A673 (cell line): ENCODE measurements around the gene PLCB2. TPM values are rescaled to one million over a fixed set of nuclear protein-coding genes. Genes with fewer than 3 reads are reported as not detected.

Experiments used
- BruUV-seq: library from RNA; stranded (reverse); fragments of 400-500 nt; replicated peaks from 2 replicates; lab custom pipeline; 2021; lab: Mats Ljungman, UMichigan
- CTCF ChIA-PET: fragments of 300-600 bp; sonication (Branson Sonifier 250); formaldehyde crosslinking; loops from one replicate; lab custom pipeline; 2022; ENCODE audit warnings: antibody characterized with exemption; lab: Charles Lee
- POLR2A ChIA-PET: fragments of 300-600 bp; sonication (Branson Sonifier 250); formaldehyde crosslinking; loops from one replicate; lab custom pipeline; 2022; ENCODE audit warnings: antibody characterized with exemption; ENCODE audit not compliant: low non-redundant PET; lab: Charles Lee
- DNase-seq: peaks from one replicate; pipeline ENCODE4 v3.0.0-alpha.2; 2015; ENCODE audit warnings: low spot score
- H3K27ac ChIP-seq: fragments of 200-600 bp; sonication (generic); 2 replicates; pipeline ENCODE4 v1.5.1; 2016; ENCODE audit warnings: mixed run types, low read depth, mild to moderate bottlenecking, mixed read lengths, antibody characterized with exemption, low read length; ENCODE audit not compliant: poor library complexity, severe bottlenecking
- H3K27me3 ChIP-seq: fragments of 200-600 bp; sonication (generic); replicated peaks from 2 replicates; pipeline ENCODE4 v1.6.1; 2017; ENCODE audit warnings: mixed run types, low read depth, mild to moderate bottlenecking, mixed read lengths, antibody characterized with exemption, low read length; ENCODE audit not compliant: insufficient read depth, poor library complexity
- H3K36me3 ChIP-seq: fragments of 200-600 bp; sonication (generic); 2 replicates; pipeline ENCODE4 v1.6.1; 2016; ENCODE audit warnings: mixed run types, mild to moderate bottlenecking, mixed read lengths, antibody characterized with exemption, low read length; ENCODE audit not compliant: insufficient read depth, poor library complexity, severe bottlenecking
- H3K4me1 ChIP-seq: fragments of 200-600 bp; sonication (generic); 2 replicates; pipeline ENCODE4 v1.6.1; 2017; ENCODE audit warnings: mixed run types, mild to moderate bottlenecking, mixed read lengths, antibody characterized with exemption, low read length; ENCODE audit not compliant: insufficient read depth, poor library complexity, severe bottlenecking
- H3K4me3 ChIP-seq: fragments of 200-600 bp; sonication (generic); 2 replicates; pipeline ENCODE4 v1.5.1; 2016; ENCODE audit warnings: low read depth, mixed run types, mild to moderate bottlenecking, mixed read lengths, low read length; ENCODE audit not compliant: poor library complexity, severe bottlenecking
- H3K9me3 ChIP-seq: fragments of 200-600 bp; sonication (generic); 2 replicates; pipeline ENCODE4 v1.6.1; 2016; ENCODE audit warnings: mixed run types, low read depth, mild to moderate bottlenecking, mixed read lengths, antibody characterized with exemption, low read length; ENCODE audit not compliant: poor library complexity, severe bottlenecking
- EZH2 ChIP-seq: fragments of 200-600 bp; sonication (generic); IDR thresholded peaks from 2 replicates; pipeline ENCODE4 v1.6.1; 2017; ENCODE audit warnings: borderline replicate concordance, low read depth, mild to moderate bottlenecking, mixed read lengths, antibody characterized with exemption, low read length; ENCODE audit not compliant: poor library complexity, severe bottlenecking
- intact Hi-C: fragments of 100-400 bp; cut with micrococcal nuclease; formaldehyde crosslinking; loops from one replicate; pipeline ENCODE4 v1.10.0; 2022; ENCODE audit not compliant: unreplicated experiment
- total RNA-seq: library from RNA; stranded (reverse); gene quantifications from 2 replicates; pipeline ENCODE4 v1.2.3, GENCODE V29; 2021
- TF ChIP-seq, protein P1 (sequence below): fragments of 300-800, 200-600 bp; sonication (generic); conservative IDR thresholded peaks from 2 replicates; pipeline ENCODE4 v1.5.1; 2017; ENCODE audit warnings: low read depth, mild to moderate bottlenecking, antibody characterized with exemption, low read length, moderate library complexity, mixed read lengths

PLCB2 gene
- total RNA-seq, 1 experiment from 2014 or later: 5.6 TPM

GRCh38 chr15:40259021-40259420 lies 48.7 kb downstream of the PLCB2 start:
- intact Hi-C loops: no loop called here
- H3K27ac ChIP-seq: no peak overlapping the region

DNA sequence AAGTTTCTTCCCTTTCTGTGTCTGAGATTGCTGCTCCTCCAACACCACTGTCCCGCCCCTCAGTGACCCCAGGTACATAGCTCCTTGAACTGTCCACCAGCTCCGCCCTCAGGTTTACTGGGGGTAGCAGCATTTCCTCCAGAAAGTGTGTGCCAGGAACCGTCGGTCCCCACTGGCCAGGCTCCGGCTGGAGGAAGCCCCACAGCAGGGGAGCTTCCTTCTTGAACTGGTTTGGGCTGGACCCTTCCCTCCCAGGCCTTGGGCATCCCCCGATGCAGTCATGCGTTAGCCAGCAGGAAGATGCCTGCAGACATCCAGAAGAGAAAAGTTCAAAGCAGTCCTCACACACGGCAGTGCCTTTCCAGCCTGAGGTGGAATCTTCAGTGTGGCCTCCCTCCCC lies 49.2 kb downstream of the PLCB2 start:
- ChIA-PET POLR2A (no interaction called here), CTCF (no interaction called here)
- Histone ChIP-seq H3K9me3 (no peaks in the 10 kb centered on the region), H3K27me3 (no peaks in the 10 kb centered on the region), H3K36me3 (no peaks in the 10 kb centered on the region), H3K4me1 (peaks cover 1% of the 10 kb centered on the region), H3K4me3 (no peak overlapping the region), H3K27ac (no peak overlapping the region)
- DNase-seq: no peak
- no peak for TF ChIP-seq EZH2
- TF ChIP-seq, protein P1, sequence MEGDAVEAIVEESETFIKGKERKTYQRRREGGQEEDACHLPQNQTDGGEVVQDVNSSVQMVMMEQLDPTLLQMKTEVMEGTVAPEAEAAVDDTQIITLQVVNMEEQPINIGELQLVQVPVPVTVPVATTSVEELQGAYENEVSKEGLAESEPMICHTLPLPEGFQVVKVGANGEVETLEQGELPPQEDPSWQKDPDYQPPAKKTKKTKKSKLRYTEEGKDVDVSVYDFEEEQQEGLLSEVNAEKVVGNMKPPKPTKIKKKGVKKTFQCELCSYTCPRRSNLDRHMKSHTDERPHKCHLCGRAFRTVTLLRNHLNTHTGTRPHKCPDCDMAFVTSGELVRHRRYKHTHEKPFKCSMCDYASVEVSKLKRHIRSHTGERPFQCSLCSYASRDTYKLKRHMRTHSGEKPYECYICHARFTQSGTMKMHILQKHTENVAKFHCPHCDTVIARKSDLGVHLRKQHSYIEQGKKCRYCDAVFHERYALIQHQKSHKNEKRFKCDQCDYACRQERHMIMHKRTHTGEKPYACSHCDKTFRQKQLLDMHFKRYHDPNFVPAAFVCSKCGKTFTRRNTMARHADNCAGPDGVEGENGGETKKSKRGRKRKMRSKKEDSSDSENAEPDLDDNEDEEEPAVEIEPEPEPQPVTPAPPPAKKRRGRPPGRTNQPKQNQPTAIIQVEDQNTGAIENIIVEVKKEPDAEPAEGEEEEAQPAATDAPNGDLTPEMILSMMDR: no peak
- BruUV-seq: no TSS peak
- intact Hi-C loops: no loop called here

More at GRCh38 chr15:40259021-40259420, 48.7 kb downstream of the PLCB2 start:
- Histone ChIP-seq H3K4me3 (no peak overlapping the region), H3K27me3 (no peaks in the 10 kb centered on the region), H3K4me1 (peaks cover 1% of the 10 kb centered on the region), H3K9me3 (no peaks in the 10 kb centered on the region), H3K36me3 (no peaks in the 10 kb centered on the region)
- TF ChIP-seq, protein P1: no peak
- no peak for TF ChIP-seq EZH2
- CTCF ChIA-PET: no interaction called here
- no TSS peak for BruUV-seq
- DNase-seq: no peak
- POLR2A ChIA-PET: no interaction called here

- POLR2A ChIA-PET: no interaction called here
- CTCF ChIA-PET: interaction anchor here (1.5 kb wide), 1 partner anchor 13 kb away, joined by 3 read pairs; no protein-coding TSS in a partner anchor
- no TSS peak for BruUV-seq
- DNase-seq: no peak
- no peak overlapping the region for H3K27ac ChIP-seq
- no peak overlapping the region for H3K4me3 ChIP-seq
- H3K36me3 ChIP-seq: no peaks in the 10 kb centered on the region
- H3K9me3 ChIP-seq: no peaks in the 10 kb centered on the region
- TF ChIP-seq, protein P1: no peak
- TF ChIP-seq EZH2: no peak
- intact Hi-C loops: no loop called here
- H3K27me3 ChIP-seq: no peaks in the 10 kb centered on the region
- peaks cover 8% of the 10 kb centered on the region for H3K4me1 ChIP-seq
Observed at GRCh38 chr15:40257656-40258450, 49.9 kb downstream of the PLCB2 start.
